Pericardium fibroblast (primary cell): ENCODE data around the gene IL5. TPM values are rescaled to one million over a fixed set of nuclear protein-coding genes. Genes with fewer than 3 reads are reported as not detected.

Source experiments
- total RNA-seq: library from RNA; depleted of rRNA; stranded (reverse); fragments of >200 nt; gene quantifications from 2 replicates; pipeline ENCODE4 v1.2.3, GENCODE V29; 2015

The IL5 gene
- total RNA-seq: not detected in 2 replicates

GRCh38 chr5:132543472-132544201, at the start of gene IL5:
IL5 (minus strand) TSS chr5:132543522; CDS start chr5:132543478, 44 bp downstream.

GRCh38 chr5:132556763-132557477, 13.6 kb upstream of the IL5 start, which contains the start of gene RAD50:
RAD50 (plus strand) TSS chr5:132556977; CDS start chr5:132557325, 348 bp downstream.

Other genes starting within 250 kb of the IL5 start
- 1.5 and 1.6 TPM in 2 replicates for gene SLC22A4, start 249.1 kb downstream of the IL5 start, total RNA-seq
- gene SLC22A5, start 173.8 kb downstream of the IL5 start, total RNA-seq: 5.4 and 6.9 TPM in 2 replicates
- gene IRF1, start 52.7 kb downstream of the IL5 start, total RNA-seq: 7.4 and 15.6 TPM in 2 replicates
- 11.6 and 24.3 TPM in 2 replicates for gene RAD50, start 13.5 kb upstream of the IL5 start, total RNA-seq
- not detected in 2 replicates for gene IL13, start 114.7 kb upstream of the IL5 start, total RNA-seq
- gene IL4, start 130.5 kb upstream of the IL5 start, total RNA-seq: not detected in 2 replicates
- 1.8 and 4.1 TPM in 2 replicates for gene KIF3A, start 194.0 kb upstream of the IL5 start, total RNA-seq
- not detected in 2 replicates for gene CCNI2, start 203.9 kb upstream of the IL5 start, total RNA-seq
- gene SEPTIN8, start 233.7 kb upstream of the IL5 start, total RNA-seq: 21.7 and 44.0 TPM in 2 replicates